ENCODE data around the gene IDE. TPM values are rescaled to one million over a fixed set of nuclear protein-coding genes. Genes with fewer than 3 reads are reported as not detected.
"Not testable (repeated sequence)": the region's sequence is repeated elsewhere in the genome, so short reads cannot be mapped to it uniquely, and the experiment has no call there.

The IDE gene
- total and polyA plus RNA-seq, 5 donors = 13.4 to 54.1 (median 49.2) TPM

- DNase-seq = no peak
- Histone ChIP-seq H3K27ac (ENCODE audit: low read length) (no peak overlapping the region), H3K4me3 (ENCODE audit: low read length) (no peak overlapping the region), H3K27me3 (ENCODE audit: control insufficient read depth, insufficient read depth) (no peaks in the 10 kb centered on the region), H3K9me3 (ENCODE audit: control insufficient read depth, low read length) (no peaks in the 10 kb centered on the region), H3K4me1 (ENCODE audit: control insufficient read depth, insufficient read depth, low read length) (no peaks in the 10 kb centered on the region)
- no peak for ATAC-seq
- 91% methylated on average over 7 of the region's 7 CpGs for WGBS
- intact Hi-C loops (cut with DNase I) = no loop called here
Measured at GRCh38 chr10:92451431-92451830, 122.5 kb downstream of the IDE start.

DNA sequence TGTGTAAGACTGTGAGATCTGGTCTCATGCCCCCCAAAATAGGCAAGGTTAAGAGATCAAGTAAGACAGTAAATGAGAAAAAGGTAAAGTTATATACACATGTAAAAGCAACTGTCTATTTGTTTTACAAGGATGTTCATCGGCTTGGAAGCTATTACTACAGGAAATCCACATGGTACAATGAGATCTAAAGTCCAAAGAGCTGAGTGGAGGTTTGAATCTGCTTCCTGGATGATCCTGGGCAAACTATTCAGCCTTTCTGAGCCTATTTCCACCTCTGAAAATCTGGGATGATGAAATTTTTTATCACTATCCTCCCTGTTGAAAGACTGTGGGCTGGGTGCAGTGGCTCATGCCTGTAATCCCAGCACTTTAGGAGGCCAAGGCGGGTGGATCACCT is 123.0 kb downstream of the IDE start:
- H3K9me3 ChIP-seq (ENCODE audit: control insufficient read depth, low read length) = no peaks in the 10 kb centered on the region
- H3K27me3 ChIP-seq (ENCODE audit: control insufficient read depth, insufficient read depth) = no peaks in the 10 kb centered on the region
- no peak overlapping the region for H3K27ac ChIP-seq (ENCODE audit: low read length)
- no peak overlapping the region for H3K4me3 ChIP-seq (ENCODE audit: low read length)
- ATAC-seq (no peak), DNase-seq (no peak)
- 87% methylated on average over 2 of the region's 2 CpGs for WGBS
- H3K4me1 ChIP-seq (ENCODE audit: control insufficient read depth, insufficient read depth, low read length) = no peaks in the 10 kb centered on the region
- intact Hi-C loops (cut with DNase I) = no loop called here

DNA sequence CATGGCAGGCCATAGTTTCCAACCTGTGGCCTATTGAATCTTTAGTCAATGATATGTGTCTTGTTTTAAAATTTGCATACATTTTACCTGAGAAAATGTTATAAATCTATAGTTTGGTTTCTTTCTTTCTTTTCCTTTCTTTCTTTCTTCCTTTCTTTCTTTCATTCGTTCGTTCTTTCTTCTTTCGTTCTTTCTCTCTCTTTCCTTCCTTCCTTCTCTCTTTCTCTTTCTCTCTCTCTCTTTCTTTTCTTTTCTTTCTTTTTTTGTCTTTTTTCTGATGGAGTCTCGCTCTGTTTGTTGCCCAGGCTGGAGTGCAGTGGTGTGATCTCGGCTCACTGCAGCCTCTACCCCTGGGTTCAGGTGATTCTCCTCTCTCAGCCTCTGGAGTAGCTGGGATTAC is 133.3 kb downstream of the IDE start:
- Histone ChIP-seq H3K4me3 (ENCODE audit: low read length) (no peak overlapping the region), H3K27ac (ENCODE audit: low read length) (no peak overlapping the region), H3K27me3 (ENCODE audit: control insufficient read depth, insufficient read depth) (no peaks in the 10 kb centered on the region), H3K9me3 (ENCODE audit: control insufficient read depth, low read length) (no peaks in the 10 kb centered on the region), H3K4me1 (ENCODE audit: control insufficient read depth, insufficient read depth, low read length) (no peaks in the 10 kb centered on the region)
- ATAC-seq (no peak), DNase-seq (no peak)
- WGBS = 94% methylated on average over 5 of the region's 5 CpGs
- intact Hi-C loops (cut with DNase I) = no loop called here

- Histone ChIP-seq H3K27me3 (ENCODE audit: control insufficient read depth, insufficient read depth) (no peaks in the 10 kb centered on the region), H3K27ac (ENCODE audit: low read length) (no peak overlapping the region), H3K9me3 (ENCODE audit: control insufficient read depth, low read length) (no peaks in the 10 kb centered on the region), H3K4me3 (ENCODE audit: low read length) (no peak overlapping the region), H3K4me1 (ENCODE audit: control insufficient read depth, insufficient read depth, low read length) (no peaks in the 10 kb centered on the region)
- ATAC-seq (no peak), DNase-seq (no peak)
- WGBS = 94% methylated on average over 6 of the region's 6 CpGs
- intact Hi-C loops (cut with DNase I) = loop anchor here in 2 of 4 donors (5.0 to 10.0 kb wide), 2 partner anchors 351 to 353 kb away; no protein-coding TSS in a partner anchor
Measured at GRCh38 chr10:92438220-92438619, 135.7 kb downstream of the IDE start.

DNA sequence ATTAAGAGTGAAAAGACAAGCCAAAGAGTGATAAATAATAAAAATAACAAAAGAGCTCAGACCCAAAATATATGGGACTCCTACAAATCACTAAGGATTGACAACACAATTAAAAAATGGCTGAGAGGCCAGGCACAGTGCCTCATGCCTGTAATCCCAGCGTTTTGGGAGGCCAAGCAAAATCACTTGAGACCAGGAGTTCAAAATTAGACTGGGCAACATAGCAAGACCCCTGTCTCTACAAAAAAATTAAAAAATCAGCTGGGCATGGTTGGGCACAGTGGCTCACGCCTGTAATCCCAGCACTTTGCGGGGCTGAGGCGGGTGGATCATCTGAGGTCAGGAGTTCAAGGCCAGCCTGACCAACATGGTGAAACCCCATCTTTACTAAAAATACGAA is 137.3 kb downstream of the IDE start:
- Histone ChIP-seq H3K27me3 (ENCODE audit: control insufficient read depth, insufficient read depth) (no peaks in the 10 kb centered on the region), H3K9me3 (ENCODE audit: control insufficient read depth, low read length) (no peaks in the 10 kb centered on the region), H3K4me1 (ENCODE audit: control insufficient read depth, insufficient read depth, low read length) (peaks cover 3% of the 10 kb centered on the region), H3K27ac (ENCODE audit: low read length) (no peak overlapping the region), H3K4me3 (ENCODE audit: low read length) (no peak overlapping the region)
- 86% methylated on average over 5 of the region's 5 CpGs for WGBS
- intact Hi-C loops (cut with DNase I) = loop anchor here in 2 of 4 donors (5.0 to 10.0 kb wide), 2 partner anchors 349 to 352 kb away; no protein-coding TSS in a partner anchor
- DNase-seq (no peak), ATAC-seq (no peak)

DNA sequence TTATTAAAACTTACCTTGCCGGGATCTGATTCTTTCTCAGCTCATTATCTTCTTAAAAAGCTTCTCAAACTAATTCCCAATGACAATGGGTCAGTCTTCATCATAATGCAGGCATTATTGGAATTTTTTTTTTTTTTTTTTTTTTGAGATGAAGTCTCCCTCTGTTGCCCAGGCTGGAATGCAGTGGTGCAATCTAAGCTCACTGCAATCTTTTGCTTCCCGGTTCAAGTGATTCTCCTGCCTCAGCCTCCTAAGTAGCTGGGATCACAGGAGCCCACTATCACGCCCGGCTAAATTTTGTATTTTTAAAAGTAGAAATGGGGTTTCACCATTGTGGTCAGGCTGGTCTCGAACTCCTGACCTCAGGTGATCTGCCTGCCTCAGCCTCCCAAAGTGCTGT is 137.8 kb downstream of the IDE start:
- not testable (repeated sequence) for ATAC-seq; H3K4me3 ChIP-seq (ENCODE audit: low read length); DNase-seq; H3K9me3 ChIP-seq (ENCODE audit: control insufficient read depth, low read length); H3K4me1 ChIP-seq (ENCODE audit: control insufficient read depth, insufficient read depth, low read length); H3K27ac ChIP-seq (ENCODE audit: low read length); H3K27me3 ChIP-seq (ENCODE audit: control insufficient read depth, insufficient read depth)
- intact Hi-C loops (cut with DNase I) = loop anchor here in 2 of 4 donors (5.0 to 10.0 kb wide), 2 partner anchors 349 to 351 kb away; no protein-coding TSS in a partner anchor
- WGBS = 89% methylated on average over 5 of the region's 5 CpGs

GRCh38 chr10:92434385-92434784 is 139.5 kb downstream of the IDE start:
- Histone ChIP-seq H3K27me3 (ENCODE audit: control insufficient read depth, insufficient read depth) (no peaks in the 10 kb centered on the region), H3K4me1 (ENCODE audit: control insufficient read depth, insufficient read depth, low read length) (peaks cover 7% of the 10 kb centered on the region), H3K4me3 (ENCODE audit: low read length) (no peak overlapping the region), H3K27ac (ENCODE audit: low read length) (no peak overlapping the region), H3K9me3 (ENCODE audit: control insufficient read depth, low read length) (no peaks in the 10 kb centered on the region)
- ATAC-seq (no peak), DNase-seq (no peak)
- intact Hi-C loops (cut with DNase I) = loop anchor here in 3 of 4 donors (5.0 to 10.0 kb wide), 3 partner anchors 342 to 350 kb away; no protein-coding TSS in a partner anchor
- 94% methylated on average over 4 of the region's 4 CpGs for WGBS

DNA sequence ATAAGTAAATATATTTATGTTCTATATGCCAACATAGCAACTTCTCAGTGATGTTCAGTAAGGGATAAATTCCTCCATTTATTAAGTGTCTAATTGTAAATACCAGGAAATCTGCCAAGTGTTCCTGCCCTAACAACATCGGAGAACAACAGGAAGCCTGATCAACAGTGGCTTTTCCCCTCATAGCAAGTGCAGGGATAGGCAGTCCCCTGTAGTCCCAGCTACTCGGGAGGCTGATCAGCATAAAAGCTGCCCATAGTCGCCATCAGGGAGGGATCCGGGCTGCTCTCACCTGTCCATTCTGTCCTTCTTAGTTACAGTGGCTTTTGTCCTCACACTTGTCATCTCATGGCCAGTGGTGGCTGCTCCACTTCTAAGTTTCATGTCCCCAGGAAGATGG is 141.3 kb downstream of the IDE start:
- ATAC-seq = no peak
- Histone ChIP-seq H3K4me3 (ENCODE audit: low read length) (no peak overlapping the region), H3K27ac (ENCODE audit: low read length) (peak overlapping the region; percentile 33), H3K9me3 (ENCODE audit: control insufficient read depth, low read length) (no peaks in the 10 kb centered on the region), H3K27me3 (ENCODE audit: control insufficient read depth, insufficient read depth) (no peaks in the 10 kb centered on the region), H3K4me1 (ENCODE audit: control insufficient read depth, insufficient read depth, low read length) (peaks cover 7% of the 10 kb centered on the region)
- WGBS = 33% methylated on average over 4 of the region's 4 CpGs
- DNase-seq = no peak
- intact Hi-C loops (cut with DNase I) = loop anchor here in 3 of 4 donors (5.0 to 10.0 kb wide), 3 partner anchors 340 to 348 kb away; no protein-coding TSS in a partner anchor

- WGBS = 84% methylated on average over 6 of the region's 6 CpGs
- no peak for ATAC-seq
Measured at GRCh38 chr10:92430103-92430502, 143.8 kb downstream of the IDE start.

DNA sequence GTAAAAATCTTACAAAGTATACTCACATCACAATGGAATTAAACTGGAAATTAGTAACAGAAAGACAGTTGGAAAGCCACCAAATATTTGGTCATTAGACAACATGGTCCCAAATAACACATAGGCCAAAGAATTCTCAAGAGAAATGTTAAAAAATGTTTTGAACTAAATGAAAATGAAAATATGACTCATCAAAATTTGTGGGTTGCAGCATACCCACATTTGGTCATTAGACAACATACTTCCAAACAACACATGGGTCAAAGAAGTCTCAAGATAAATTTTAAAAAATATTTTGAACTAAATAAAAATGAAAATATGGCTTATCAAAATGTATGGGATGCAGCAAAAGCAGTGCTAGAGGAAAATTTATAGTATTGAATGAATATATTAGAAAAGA is 152.3 kb downstream of the IDE start:
- H3K9me3 ChIP-seq (ENCODE audit: control insufficient read depth, low read length) = no peaks in the 10 kb centered on the region
- no peaks in the 10 kb centered on the region for H3K4me1 ChIP-seq (ENCODE audit: control insufficient read depth, insufficient read depth, low read length)
- no peak overlapping the region for H3K4me3 ChIP-seq (ENCODE audit: low read length)
- no peak overlapping the region for H3K27ac ChIP-seq (ENCODE audit: low read length)
- no peak for ATAC-seq
- no peaks in the 10 kb centered on the region for H3K27me3 ChIP-seq (ENCODE audit: control insufficient read depth, insufficient read depth)
- no peak for DNase-seq
- intact Hi-C loops (cut with DNase I) = no loop called here

More at GRCh38 chr10:92430103-92430502, 143.8 kb downstream of the IDE start:
- no peaks in the 10 kb centered on the region for H3K27me3 ChIP-seq (ENCODE audit: control insufficient read depth, insufficient read depth)
- intact Hi-C loops (cut with DNase I) = loop anchor here in 3 of 4 donors (5.0 to 10.0 kb wide), 3 partner anchors 338 to 345 kb away; no protein-coding TSS in a partner anchor
- peaks cover 7% of the 10 kb centered on the region for H3K4me1 ChIP-seq (ENCODE audit: control insufficient read depth, insufficient read depth, low read length)
- no peaks in the 10 kb centered on the region for H3K9me3 ChIP-seq (ENCODE audit: control insufficient read depth, low read length)
- H3K27ac ChIP-seq (ENCODE audit: low read length) = peak overlapping the region; percentile 30
- no peak for DNase-seq
- H3K4me3 ChIP-seq (ENCODE audit: low read length) = no peak overlapping the region

DNA sequence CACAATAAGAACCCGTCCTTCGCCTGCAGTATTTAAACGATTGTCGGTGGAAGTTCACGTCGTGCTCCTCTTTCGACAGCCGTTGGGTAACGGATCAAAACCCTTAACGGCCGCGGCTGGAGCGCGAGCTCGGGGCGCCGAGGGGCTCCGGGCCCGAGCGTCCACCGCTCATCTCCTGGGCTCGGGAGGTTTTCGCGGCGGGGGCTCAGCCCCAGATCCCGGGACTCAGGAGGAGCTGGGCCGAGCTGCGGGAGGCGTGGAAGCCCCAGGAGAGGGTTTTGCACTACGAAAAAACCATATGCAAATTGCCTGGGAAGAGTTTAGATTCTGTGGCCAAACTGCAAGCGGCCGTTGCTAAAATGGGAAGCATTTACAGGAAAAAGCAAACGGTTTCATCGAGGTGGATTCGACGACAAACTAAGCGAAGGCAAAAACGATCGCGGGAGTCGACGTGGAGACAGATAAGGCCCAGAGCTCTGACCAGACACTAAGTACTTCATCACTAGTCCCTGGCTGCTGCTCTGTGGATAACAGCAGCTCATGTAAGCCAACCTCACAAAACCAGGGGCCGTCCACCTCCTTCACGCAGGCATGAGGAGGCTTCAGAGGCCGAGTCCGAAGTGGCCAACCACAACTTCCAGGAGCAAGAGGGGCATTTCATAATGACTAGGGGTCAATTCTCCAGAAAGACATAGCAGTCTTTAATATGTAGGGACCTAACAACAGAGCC is 153.2 kb downstream of the IDE start:
- DNase-seq = no peak
- H3K4me1 ChIP-seq (ENCODE audit: control insufficient read depth, insufficient read depth, low read length) = no peaks in the 10 kb centered on the region
- no peak overlapping the region for H3K27ac ChIP-seq (ENCODE audit: low read length)
- no peaks in the 10 kb centered on the region for H3K27me3 ChIP-seq (ENCODE audit: control insufficient read depth, insufficient read depth)
- ATAC-seq = peak; percentile 35 to 47
- intact Hi-C loops (cut with DNase I) = no loop called here
- 13% methylated on average over 46 of the region's 46 CpGs for WGBS
- H3K4me3 ChIP-seq (ENCODE audit: low read length) = peak overlapping the region; percentile 27
- H3K9me3 ChIP-seq (ENCODE audit: control insufficient read depth, low read length) = no peaks in the 10 kb centered on the region

Measured in right cardiac atrium (tissue), 5 donors.